ENCODE measurements around the gene BTBD1.

- TF ChIP-seq CTCF (conservative IDR thresholded peaks at IDR 0.05; ENCODE audit: low read depth, low read length) (peak; percentile 68), EZH2 (IDR thresholded peaks at IDR 0.05; ENCODE audit: borderline replicate concordance, low read depth, low read length, poor library complexity, severe bottlenecking) (no peak)
These were observed 67.0 kb downstream of the BTBD1 start for GRCh38 chr15:82999905-83000671.

All from A673 (cell line).